IPS DF 19.7 (cell line): Measurements from ENCODE around the gene FAM219A.

Source experiments
- DNase-seq: peaks from one replicate; pipeline ENCODE4 v3.0.0-alpha.2; 2013; ENCODE audit warnings: low read depth, low spot score

The FAM219A gene, protein sequence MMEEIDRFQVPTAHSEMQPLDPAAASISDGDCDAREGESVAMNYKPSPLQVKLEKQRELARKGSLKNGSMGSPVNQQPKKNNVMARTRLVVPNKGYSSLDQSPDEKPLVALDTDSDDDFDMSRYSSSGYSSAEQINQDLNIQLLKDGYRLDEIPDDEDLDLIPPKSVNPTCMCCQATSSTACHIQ

DNA sequence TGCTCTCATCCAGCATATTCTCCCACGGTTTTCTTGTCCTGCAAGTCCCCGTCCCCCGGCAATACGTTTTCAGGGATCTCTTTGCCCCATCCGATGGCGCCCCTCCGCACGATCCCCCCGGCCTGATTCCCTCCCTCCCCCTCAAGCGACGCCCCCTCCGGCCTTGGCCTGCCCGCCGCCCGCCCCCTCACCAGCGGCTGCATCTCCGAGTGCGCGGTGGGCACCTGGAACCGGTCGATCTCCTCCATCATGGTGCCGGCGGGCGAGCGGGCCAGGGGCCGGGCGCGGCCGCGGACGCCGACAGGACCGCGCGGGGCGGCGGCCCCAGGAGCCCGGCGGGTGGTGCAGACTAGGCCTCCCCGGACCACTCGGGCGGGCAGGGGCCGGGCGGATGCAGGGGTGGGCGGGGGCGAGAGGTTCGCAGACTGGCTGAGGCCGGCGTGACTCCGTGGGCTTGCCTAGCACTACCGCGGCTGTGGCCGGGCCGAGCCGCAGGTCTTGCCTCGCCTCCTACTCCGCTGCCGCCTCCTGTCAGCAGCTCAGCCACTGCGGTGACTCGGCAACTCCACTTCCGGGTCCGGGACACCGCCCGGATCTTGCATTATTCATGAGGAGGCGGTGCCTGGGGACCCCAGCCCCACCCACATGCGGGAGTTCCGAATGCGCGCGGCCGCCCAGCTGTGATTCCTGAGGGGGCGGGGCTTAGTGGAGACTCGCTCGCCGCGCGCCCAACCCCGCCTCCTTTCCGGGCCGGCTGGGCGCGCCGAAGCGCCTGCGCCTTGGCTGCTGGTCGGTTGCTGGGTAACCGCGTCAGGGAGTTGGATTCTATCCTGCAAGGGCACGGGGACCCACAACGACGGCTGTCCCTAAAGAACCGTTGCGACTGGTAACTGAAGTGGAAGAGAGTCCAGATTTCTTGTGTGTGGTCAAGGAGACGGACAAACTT lies at the start of gene FAM219A, which contains the start of gene DNAI1:
Gene FAM219A (minus strand): TSS at position 558 of the 946 bp plus-strand sequence. CDS start 307 bp downstream, at position 251.
Gene DNAI1 (plus strand): TSS at position 793 of the 946 bp plus-strand sequence. CDS start 201 bp downstream, outside the sequence.
- peak; percentile 87 for DNase-seq

DNA sequence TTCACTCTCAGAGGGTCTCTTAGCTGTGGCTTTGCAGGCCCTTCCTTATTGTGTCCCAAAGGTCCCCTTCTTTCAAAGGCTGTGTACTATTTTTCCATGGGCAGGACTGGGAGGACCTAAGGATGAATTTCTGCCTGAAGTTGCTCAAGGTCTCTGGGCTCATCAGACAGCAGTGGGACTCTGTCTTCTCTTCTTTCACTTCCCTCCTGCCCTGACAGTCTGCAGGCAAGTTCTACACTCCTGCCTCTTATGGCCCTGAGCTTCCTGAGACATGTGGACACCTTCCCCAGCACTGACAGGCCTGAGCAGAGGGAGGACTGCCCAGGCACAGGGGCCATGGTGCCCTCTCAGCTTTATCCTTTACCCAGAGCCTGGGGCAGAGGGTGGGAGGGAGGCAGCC lies 49.6 kb upstream of the FAM219A start:
- no peak for DNase-seq

DNA sequence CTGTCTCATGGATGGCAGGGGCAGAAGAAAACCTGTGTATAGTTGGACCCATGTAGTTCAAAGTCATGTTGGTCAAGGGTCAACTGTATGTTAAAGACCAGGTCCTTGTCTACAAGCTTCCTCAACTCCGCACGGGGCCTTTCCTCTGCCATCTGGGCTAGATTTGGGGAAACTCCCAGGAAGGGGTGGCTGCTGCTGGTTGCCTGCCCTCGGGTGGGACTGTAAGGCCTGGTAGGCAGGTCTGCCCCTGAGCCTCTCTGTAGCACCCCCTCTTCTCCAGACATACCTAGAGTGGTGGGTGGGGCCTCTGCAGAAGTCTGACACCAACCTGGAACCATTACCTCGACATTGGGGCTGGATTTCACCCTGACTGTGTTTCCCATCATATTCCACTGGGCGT lies 49.2 kb upstream of the FAM219A start:
- DNase-seq: no peak

DNA sequence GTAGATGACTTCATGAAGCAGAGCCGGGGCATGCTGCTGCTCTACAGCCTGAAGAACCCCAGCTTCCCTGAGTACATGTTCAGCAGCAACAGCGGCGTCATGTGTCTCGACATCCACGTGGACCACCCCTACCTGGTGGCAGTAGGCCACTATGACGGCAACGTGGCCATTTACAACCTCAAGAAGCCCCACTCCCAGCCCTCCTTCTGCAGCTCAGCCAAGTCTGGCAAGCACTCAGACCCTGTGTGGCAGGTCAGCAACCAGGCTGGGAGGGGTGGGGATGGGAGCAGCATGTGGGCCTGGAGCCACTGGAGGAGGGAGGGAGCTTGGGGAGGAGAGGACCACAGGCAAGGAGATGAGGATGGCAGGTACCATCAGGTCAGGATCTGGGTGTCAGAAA lies 48.3 kb upstream of the FAM219A start:
- no peak for DNase-seq

DNA sequence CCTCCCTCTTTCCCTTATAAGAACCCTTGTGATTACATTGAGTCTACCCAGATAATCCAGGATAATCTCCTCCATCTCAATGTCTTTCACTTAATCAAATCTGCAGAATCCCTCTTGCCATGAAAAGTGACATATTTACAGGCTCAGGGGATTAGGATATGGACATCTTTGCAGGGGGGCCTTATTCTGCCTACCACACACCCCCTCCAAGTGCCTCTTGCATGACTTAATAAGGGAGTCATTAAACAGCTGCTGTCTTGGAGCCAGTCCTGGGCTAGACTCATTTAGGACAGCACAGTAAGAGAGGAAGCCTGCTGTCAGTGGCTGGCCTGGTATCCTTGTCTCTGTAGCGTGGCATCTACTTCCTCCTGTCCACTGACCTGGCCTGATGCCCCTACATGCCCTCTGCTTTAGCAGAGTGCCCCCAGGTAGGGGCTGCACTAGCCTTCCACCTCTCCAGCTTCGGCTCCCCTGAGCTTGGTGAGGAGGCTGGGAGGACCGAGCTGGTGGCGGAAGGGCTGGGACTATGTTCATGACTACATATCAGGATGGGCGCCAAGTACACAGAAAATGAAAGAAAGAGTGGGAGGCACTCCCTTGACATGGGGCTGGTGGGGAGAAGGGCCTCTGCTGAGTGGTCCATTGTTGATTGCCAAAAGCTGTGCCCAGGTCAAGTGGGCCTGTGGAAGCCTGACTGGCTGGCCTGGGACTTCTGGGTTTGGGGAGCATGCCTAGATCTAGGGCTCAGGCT lies 47.2 kb upstream of the FAM219A start:
- DNase-seq: no peak

DNA sequence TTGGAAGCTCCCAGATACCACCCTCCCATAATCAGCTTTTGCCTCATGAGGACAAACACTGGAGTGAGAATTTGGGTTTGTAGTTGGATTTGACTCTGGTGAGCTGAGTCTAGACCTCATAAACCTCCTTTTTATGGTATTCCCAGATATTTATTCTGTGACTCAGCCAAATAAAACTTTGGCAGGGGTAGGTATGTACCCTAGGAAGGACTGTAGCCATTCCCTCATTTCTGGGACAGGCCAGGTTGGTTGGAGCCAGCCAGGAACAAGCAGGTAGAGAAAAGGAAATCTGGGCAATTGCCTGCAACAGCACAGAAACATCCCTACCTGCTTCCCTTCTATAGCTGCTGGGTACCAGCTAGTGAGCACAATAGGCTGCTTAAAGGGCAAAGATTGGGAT lies 45.0 kb upstream of the FAM219A start:
- no peak for DNase-seq

DNA sequence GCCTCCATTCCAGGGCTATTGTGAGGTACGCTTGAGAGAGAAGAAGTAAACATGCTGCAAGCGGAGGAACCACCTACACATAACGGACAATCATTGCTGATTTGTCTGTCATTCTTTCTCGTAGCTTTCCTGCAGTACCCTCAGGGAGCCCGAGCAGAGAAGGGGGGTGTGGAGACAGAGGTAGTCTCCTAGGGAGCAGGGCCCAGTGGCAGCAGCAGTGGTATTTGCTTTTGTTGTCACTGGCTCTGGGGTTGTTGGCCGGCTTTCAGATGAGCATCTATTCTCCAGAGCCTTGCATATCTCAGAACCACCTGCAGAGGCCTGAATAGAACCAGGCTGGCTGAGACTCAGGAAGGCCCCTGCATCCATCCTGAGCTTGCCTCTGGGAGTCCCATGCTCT lies 44.5 kb upstream of the FAM219A start:
- no peak for DNase-seq

DNA sequence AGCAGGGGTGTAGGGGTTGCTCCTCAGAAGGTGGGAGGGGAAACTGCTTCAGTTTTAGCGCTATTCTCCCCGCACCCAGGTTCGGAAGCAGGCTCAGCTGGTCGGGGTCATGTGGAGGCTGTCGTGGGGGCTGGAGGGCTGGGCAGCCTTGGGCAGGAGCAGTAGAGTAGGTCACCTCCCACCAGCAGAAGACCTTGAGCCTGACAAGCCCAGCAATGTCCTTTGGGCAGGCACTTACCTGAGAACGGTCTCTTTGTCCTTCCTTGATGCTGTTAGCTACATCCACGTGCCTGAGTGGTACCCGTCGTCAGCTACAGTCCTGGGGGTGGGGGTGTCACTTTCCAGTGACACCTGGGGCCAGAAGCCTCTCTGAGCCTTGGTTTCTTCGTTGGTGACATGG lies 44.1 kb upstream of the FAM219A start:
- no peak for DNase-seq

DNA sequence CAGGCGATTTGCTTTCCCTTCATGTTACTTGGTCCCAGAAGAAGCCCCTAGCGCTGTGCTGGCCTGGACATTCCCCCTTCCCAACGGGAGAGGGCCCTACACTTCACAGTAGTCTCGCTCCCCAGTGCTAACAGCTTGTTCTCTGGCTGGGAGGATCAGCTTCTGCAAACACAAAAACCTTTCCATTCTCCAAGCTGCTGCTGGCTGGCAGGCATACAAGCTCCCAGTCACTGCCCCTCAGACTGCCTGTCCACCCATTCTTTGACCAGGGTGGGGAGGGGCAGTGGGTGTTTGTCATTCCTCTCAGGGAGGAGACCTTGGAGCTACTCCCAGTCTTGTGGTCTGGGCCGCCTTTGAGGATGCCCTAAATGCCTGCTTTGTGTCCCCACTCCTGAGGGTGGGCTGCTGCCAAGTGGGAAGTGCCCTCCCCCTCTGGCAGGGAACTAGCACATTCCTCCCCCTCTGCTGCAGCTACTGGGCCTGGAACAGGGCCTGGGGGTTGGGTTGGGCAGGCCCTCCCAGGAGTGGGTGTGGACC lies 43.6 kb upstream of the FAM219A start:
- no peak for DNase-seq

DNA sequence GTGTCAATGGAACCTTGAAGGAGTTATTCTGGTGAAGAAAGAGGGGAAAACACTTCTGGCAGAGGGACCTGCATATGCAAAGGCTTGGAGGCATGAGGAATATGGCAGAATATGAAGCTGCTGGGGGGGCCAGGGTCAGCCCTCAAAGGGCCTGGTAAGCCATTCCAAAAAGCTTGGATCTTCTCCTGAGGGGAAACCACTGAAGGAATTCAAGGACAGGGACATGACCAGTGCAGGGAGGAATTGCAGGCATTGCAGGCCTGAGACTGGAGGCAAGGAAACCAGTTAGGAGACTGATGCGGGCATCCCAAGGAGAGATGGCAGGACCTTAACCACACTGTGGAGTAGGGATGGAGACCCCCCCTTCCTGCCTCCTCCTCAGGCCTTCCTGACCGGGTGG lies 43.0 kb upstream of the FAM219A start:
- DNase-seq: no peak

DNA sequence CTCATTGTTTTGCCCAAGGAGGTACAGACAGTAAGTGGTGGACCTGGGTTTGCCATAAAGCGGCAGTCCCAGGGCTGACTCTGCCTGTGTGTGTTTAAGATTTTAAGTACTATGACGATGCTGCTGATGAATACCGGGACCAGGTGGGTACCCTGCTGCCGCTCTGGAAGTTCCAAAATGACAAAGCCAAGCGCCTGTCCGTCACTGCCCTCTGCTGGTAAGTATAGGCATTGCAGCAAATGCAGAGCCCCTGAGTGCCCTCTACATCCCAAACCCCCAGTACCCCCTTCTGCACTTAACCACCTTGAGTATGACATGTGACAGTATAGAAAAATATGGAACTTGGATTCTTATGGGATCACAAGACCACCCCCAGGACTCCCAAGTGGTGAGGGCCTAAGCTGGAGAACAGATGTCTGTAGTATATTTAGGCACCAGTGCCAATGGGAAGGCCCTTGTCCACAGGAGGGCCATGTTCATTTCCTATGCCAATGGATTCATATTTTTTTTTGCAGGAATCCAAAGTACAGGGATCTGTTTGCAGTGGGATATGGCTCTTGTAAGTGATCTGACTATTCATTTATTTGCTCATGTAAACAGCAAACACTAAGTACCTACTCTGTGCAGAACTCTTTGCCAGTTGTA lies 42.4 kb upstream of the FAM219A start:
- DNase-seq: no peak

DNA sequence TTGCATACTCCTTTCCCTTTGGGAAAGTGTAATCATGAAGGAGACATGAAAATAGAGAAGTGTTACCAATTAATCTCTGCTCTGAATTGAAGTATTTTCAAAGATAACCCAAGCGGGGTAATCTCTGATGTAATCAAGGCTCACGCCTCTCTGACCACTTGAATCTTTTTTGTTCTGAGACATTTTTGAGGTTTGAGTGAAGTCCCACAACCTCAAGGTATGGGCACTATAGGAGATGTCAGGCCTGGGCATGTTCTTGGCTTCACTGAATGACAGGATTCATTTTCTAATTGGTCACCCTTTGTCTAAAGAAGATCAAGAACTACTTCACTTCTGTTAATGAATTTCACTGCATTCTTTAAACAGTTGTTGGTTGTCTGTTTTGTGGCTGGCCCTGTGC lies 40.7 kb upstream of the FAM219A start:
- no peak for DNase-seq

DNA sequence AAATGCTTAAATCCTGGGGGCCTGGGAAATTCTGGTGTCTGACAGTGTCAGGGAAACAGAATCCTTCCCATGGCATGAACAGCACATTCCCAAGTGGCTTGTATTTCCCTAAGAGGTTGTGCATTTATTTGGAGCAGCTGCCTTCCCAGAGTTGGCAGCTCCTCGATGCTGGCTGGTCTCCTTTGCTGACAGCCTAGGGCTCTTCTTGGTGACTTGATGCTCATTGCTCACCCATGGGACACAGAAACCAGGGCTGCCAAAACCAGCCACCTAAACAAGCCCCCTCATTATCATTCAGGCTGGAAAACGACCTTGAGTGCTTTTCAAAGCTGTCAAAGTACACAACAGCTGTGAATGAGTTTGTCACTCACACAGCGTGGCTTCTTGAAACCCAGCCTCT lies 40.2 kb upstream of the FAM219A start:
- DNase-seq: no peak

DNA sequence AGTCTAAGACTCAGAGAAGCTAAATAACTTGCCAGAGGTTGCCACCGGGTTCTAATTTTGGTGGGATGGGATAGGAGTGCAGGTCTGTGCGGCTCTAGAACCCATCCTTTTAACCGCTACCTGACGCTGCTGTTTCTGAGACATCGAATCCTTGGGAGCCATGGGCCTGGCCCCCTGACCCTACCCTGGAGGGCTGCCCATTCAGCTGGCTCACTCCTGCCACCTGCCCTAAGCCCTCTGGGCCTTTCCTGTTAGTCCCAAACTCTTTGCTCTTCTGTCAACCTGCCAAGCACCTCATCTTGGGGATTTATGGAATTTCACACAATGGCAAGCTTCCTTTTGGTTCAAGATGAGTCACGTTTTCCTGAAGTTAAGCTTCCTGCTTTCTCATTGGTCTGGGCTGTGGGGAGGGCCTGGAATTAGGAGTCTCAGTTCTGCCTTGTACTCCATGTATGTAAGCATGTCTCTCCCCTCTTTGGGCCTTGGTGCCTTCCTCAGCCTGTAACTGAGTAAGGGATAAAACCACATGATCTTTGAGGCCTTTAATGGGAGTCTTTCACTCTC lies 37.9 kb upstream of the FAM219A start:
- DNase-seq: no peak

DNA sequence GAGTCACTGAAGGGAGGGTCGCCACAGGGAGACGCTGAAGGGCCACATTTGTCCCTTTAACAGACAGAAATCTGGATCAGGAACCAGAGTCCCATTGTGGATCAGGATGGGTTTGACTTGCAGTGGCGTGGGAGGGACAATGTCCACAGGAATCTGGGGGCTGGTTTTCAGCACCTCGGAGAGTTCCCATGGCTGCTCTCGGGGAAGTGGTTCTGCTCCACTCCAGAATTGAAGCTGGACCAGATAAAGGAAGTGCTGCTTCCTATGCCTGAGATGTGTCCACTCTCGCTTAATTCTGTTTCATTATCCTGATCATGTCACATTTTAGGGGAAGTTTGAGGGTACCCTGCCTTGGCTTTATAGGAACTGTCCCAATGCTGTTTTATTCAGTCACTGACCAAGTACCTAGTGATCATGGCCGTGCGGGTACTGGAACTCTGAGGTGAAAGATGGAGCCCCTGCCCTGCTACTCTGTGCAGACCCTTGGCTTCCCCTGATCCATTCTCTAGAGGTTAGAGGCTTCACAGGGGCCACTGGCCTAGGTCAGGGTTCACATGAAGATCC lies 35.7 kb upstream of the FAM219A start:
- DNase-seq: no peak

DNA sequence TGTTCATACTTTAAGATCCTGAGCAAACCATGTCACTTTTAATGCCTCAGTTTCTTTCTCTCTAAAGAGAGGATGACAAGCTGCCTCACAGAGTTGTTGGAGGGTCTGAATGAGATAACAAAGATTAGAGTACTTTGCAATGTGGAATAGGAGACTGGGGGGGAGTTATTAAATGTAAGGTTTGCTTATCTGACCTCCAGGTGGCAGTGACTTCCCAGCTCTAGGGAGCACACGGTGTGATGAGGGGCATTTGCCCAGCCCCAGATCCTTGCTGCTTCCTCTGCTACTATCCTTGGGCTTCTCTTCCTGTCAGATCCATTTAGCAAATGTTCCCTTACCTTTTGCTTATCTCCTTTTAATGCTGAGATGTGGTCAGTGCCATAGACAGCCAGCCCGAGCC lies 33.7 kb upstream of the FAM219A start:
- no peak for DNase-seq

DNA sequence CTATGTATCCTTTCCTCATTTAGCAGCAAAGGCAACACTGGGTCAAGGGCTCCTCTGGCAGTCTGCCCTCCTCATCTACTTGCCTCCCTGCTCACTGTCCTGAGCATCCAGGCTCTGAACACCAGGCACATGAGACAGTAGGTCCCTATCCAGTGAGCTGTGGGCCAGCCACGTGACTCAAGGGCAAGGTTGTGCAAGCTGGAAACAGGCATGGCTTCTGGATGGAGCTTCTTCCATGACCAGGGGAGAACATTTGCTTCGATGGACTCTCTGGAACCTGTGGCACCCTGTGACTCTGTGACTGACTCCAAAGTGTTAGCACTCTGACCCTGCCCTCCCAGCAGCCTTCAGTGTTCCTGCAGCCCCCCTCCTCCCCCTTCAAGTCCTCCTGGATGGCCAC lies 33.2 kb upstream of the FAM219A start:
- DNase-seq: no peak

DNA sequence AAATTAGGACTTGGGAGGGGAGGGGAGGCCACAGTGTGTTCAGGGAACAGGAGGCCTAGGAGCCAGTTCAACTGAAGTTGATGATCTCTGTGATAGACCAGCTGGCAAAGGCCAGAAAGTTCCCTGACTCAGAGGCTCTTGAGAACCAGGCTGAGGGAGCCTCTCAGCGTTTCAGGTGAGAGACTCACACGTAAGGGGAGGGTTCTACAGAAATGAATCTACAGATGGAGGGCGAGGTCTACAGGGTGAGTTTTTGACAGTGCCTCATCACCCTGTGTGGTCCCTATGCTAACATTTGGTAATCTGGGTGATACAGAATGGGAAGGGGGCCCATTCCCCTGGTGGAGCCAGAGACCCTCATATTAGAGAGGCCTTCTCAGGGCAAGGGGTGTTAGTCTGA lies 32.4 kb upstream of the FAM219A start:
- DNase-seq: no peak

DNA sequence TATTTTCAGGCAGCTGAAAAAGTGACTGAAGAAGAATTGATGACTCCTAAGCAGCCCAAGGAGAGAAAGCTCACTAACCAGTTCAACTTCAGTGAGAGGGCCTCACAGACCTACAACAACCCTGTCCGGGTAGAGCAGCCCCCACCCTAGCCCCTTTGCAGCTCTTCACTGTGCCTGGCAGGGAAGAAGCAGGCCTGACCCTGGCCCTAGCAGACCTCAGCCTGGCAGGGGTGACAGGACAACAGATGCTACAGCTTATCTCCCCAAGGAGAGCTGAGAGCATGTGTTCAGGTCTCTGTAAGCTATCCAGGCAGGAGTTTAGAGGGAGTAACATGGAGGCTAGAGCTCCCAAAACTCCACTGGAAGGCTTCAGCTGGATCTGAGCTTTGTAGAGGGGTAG lies 32.0 kb upstream of the FAM219A start:
- DNase-seq: no peak

DNA sequence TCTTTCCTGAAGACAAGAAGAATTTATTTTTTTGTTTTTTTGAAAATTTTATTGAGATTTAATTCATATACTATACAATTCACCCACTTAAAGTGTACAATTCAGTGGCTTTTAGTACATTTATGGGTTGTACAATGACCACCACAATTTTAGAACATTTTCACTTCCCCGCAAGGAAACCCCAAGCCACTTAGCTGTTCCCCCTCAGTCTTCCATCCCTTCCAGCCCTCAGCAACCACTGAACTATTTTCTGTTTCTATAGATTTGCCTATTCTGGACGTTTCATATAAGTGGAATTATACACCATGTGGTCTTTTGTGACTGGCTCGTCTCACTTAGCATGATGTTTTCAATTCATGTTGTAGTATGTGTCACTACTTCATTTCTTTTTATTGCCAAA lies 28.2 kb upstream of the FAM219A start:
- no peak for DNase-seq

DNA sequence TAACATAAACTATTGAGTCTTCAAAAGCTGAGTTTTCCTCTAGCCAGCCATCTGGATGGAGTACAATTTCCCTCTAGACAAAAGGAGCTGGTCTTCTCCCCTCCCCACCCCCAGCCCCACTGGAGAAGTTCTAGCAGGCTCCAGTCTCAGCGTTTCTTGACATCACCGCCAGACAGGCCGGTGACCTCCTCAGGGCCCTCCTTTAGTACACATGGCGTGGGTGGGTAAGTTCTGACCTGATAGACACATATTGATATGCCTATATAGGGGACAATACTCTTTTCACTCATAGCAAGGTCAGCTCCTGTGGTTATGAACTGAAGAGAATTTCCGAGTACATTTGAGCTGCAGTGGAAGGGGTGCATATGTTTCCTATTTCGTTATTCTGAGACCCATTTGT lies 27.5 kb upstream of the FAM219A start:
- DNase-seq: no peak
